ENCODE results near the gene BCAS3. TPM values are rescaled to one million over a fixed set of nuclear protein-coding genes. Genes with fewer than 3 reads are reported as not detected.

The BCAS3 gene
- total and polyA plus RNA-seq, 4 donors = 5.8 to 24.6 (median 10.1) TPM

DNA sequence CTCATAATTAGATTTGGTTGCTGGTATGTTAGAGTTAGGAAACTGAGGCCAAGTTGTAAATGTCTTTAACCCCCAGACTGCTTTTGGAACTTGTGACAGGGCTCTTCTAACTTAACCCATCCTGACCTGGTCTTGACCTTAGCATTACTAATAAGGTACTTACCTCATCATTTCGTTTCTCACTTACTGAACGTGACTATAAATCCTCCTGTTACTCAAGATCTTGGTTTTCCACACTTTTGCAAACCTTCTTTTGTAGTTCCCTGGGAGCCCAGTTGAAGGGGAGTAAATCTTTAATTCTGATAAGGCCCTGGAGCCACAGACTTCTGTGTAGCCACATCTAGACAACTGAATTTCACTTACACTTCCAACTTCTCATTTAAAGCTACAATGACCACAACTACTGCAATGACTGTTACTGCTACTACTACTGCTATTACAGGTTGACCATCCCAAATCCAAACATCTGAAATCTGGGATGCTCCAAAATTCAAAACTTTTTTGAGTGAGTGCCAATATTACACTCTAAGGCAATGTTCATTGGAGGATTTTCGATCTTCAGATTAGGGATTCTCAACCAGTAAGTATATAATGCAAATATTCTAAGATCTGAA is 473.1 kb downstream of the BCAS3 start (continued):
- TF ChIP-seq JUND (IDR thresholded peaks at IDR 0.05) = no peak

DNA sequence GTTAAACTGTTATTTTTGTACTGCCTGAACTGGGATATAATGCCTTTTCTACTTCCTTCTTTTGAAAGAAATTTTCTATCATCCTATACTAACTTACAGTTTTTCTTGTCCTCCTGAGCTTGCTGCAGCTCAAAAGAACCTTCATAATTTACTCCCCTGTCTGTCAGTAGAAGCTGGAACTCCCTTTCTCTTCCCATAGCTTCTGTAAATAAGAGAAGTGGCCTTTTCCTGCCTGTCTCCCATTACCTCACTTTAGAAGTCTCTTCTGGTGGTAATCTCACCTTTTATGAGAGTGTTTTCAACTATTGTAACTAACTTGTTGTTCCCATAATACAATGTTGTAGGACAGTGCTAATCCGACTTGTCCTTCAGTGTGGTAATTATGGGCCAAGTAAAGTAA is 475.2 kb downstream of the BCAS3 start:
- WGBS = 94% methylated on average over 1 of the region's 1 CpG
- no peak for DNase-seq (ENCODE audit: low spot score)
- no peak overlapping the region for H3K4me3 ChIP-seq (ENCODE audit: low read depth in 1 of 3, low read length in 3 of 3)

DNA sequence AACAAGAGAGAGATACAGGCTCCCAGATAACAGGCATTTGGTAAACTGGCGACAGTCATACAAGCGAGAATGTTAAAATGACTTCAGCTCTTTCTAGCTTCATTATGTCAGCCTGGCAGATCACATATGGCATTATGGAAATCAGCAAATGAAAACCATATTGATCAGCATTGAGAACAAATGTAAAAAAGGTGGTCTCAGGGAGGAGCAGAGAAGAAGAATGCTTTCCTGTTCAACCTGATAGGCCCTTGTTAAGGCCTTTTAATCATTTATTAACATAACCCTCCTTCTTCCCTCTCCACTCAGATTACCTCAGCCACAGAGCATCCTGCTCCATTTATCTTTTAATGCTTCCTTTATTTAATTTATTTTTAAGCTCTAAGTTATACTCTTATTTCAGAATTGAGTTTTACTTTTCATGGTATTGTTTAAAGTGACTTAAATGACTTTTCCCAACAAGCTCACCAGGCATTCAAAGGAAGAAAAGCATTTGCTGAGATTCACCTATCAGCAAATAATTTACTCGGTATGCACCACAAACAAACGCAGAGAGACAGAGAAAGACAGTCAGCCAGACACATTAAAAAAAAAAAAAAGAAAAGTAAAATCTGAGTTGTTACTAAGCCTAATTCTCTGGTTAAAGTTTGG is 478.1 kb downstream of the BCAS3 start:
- H3K9me3 ChIP-seq (ENCODE audit: control insufficient read depth in 4 of 4, low read length in 3 of 4) = no peaks in the 10 kb centered on the region
- H3K9ac ChIP-seq (ENCODE audit: low read depth in 1 of 2, low read length in 2 of 2) = no peak overlapping the region
- no peaks in the 10 kb centered on the region for H3K27me3 ChIP-seq (ENCODE audit: control insufficient read depth in 4 of 4, insufficient read depth in 4 of 4, low read length in 3 of 4)
- no peaks in the 10 kb centered on the region for H3K4me1 ChIP-seq (ENCODE audit: control insufficient read depth in 4 of 4, insufficient read depth in 4 of 4, low read length in 3 of 4)
- H3K4me3 ChIP-seq (ENCODE audit: low read depth in 1 of 3, low read length in 3 of 3) = no peak overlapping the region
- 88% methylated on average over 4 of the region's 4 CpGs for WGBS
- TF ChIP-seq GABPA (IDR thresholded peaks at IDR 0.05 in 1 of 2, conservative IDR thresholded peaks at IDR 0.05 in 1 of 2) (no peak), FOXA2 (IDR thresholded peaks at IDR 0.05) (no peak), YY1 (IDR thresholded peaks at IDR 0.05) (no peak), JUND (IDR thresholded peaks at IDR 0.05) (no peak), RXRA (IDR thresholded peaks at IDR 0.05) (no peak), NR2F2 (IDR thresholded peaks at IDR 0.05) (no peak), HNF4G (IDR thresholded peaks at IDR 0.05) (no peak), SP1 (IDR thresholded peaks at IDR 0.05) (no peak), RAD21 (IDR thresholded peaks at IDR 0.05) (no peak), HNF4A (conservative IDR thresholded peaks at IDR 0.05) (no peak), EGR1 (IDR thresholded peaks at IDR 0.05; ENCODE audit: low read depth in 2 of 2) (no peak), TAF1 (conservative IDR thresholded peaks at IDR 0.05) (no peak), FOXA1 (IDR thresholded peaks at IDR 0.05) (no peak)
- TF ChIP-seq, protein P1, sequence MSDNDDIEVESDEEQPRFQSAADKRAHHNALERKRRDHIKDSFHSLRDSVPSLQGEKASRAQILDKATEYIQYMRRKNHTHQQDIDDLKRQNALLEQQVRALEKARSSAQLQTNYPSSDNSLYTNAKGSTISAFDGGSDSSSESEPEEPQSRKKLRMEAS (IDR thresholded peaks at IDR 0.05) = no peak
- TF ChIP-seq, protein P2, sequence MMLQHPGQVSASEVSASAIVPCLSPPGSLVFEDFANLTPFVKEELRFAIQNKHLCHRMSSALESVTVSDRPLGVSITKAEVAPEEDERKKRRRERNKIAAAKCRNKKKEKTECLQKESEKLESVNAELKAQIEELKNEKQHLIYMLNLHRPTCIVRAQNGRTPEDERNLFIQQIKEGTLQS (IDR thresholded peaks at IDR 0.05) = no peak
- TF ChIP-seq, protein P3, sequence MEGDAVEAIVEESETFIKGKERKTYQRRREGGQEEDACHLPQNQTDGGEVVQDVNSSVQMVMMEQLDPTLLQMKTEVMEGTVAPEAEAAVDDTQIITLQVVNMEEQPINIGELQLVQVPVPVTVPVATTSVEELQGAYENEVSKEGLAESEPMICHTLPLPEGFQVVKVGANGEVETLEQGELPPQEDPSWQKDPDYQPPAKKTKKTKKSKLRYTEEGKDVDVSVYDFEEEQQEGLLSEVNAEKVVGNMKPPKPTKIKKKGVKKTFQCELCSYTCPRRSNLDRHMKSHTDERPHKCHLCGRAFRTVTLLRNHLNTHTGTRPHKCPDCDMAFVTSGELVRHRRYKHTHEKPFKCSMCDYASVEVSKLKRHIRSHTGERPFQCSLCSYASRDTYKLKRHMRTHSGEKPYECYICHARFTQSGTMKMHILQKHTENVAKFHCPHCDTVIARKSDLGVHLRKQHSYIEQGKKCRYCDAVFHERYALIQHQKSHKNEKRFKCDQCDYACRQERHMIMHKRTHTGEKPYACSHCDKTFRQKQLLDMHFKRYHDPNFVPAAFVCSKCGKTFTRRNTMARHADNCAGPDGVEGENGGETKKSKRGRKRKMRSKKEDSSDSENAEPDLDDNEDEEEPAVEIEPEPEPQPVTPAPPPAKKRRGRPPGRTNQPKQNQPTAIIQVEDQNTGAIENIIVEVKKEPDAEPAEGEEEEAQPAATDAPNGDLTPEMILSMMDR (IDR thresholded peaks at IDR 0.05; ENCODE audit: low read depth, low read length, missing input control) = no peak
- TF ChIP-seq, protein P4, sequence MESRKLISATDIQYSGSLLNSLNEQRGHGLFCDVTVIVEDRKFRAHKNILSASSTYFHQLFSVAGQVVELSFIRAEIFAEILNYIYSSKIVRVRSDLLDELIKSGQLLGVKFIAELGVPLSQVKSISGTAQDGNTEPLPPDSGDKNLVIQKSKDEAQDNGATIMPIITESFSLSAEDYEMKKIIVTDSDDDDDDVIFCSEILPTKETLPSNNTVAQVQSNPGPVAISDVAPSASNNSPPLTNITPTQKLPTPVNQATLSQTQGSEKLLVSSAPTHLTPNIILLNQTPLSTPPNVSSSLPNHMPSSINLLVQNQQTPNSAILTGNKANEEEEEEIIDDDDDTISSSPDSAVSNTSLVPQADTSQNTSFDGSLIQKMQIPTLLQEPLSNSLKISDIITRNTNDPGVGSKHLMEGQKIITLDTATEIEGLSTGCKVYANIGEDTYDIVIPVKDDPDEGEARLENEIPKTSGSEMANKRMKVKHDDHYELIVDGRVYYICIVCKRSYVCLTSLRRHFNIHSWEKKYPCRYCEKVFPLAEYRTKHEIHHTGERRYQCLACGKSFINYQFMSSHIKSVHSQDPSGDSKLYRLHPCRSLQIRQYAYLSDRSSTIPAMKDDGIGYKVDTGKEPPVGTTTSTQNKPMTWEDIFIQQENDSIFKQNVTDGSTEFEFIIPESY (IDR thresholded peaks at IDR 0.05) = no peak
- H3K27ac ChIP-seq (ENCODE audit: low read depth in 1 of 2, low read length in 2 of 2) = no peak overlapping the region
- H3K36me3 ChIP-seq (ENCODE audit: control insufficient read depth in 4 of 4, insufficient read depth in 3 of 4, low read depth in 1 of 4, low read length in 3 of 4) = no peaks in the 10 kb centered on the region
- DNase-seq (ENCODE audit: low spot score) = no peak

More for the DNA sequence above, 475.2 kb downstream of the BCAS3 start:
- H3K9me3 ChIP-seq (ENCODE audit: control insufficient read depth in 4 of 4, low read length in 3 of 4) = no peaks in the 10 kb centered on the region
- H3K27ac ChIP-seq (ENCODE audit: low read depth in 1 of 2, low read length in 2 of 2) = no peak overlapping the region
- no peaks in the 10 kb centered on the region for H3K27me3 ChIP-seq (ENCODE audit: control insufficient read depth in 4 of 4, insufficient read depth in 4 of 4, low read length in 3 of 4)
- TF ChIP-seq EGR1 (IDR thresholded peaks at IDR 0.05; ENCODE audit: low read depth in 2 of 2) = no peak
- no peak for TF ChIP-seq RXRA (IDR thresholded peaks at IDR 0.05)
- TF ChIP-seq FOXA1 (IDR thresholded peaks at IDR 0.05) = no peak
- TF ChIP-seq, protein P5, sequence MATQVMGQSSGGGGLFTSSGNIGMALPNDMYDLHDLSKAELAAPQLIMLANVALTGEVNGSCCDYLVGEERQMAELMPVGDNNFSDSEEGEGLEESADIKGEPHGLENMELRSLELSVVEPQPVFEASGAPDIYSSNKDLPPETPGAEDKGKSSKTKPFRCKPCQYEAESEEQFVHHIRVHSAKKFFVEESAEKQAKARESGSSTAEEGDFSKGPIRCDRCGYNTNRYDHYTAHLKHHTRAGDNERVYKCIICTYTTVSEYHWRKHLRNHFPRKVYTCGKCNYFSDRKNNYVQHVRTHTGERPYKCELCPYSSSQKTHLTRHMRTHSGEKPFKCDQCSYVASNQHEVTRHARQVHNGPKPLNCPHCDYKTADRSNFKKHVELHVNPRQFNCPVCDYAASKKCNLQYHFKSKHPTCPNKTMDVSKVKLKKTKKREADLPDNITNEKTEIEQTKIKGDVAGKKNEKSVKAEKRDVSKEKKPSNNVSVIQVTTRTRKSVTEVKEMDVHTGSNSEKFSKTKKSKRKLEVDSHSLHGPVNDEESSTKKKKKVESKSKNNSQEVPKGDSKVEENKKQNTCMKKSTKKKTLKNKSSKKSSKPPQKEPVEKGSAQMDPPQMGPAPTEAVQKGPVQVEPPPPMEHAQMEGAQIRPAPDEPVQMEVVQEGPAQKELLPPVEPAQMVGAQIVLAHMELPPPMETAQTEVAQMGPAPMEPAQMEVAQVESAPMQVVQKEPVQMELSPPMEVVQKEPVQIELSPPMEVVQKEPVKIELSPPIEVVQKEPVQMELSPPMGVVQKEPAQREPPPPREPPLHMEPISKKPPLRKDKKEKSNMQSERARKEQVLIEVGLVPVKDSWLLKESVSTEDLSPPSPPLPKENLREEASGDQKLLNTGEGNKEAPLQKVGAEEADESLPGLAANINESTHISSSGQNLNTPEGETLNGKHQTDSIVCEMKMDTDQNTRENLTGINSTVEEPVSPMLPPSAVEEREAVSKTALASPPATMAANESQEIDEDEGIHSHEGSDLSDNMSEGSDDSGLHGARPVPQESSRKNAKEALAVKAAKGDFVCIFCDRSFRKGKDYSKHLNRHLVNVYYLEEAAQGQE (IDR thresholded peaks at IDR 0.05) = no peak
- no peak overlapping the region for H3K9ac ChIP-seq (ENCODE audit: low read depth in 1 of 2, low read length in 2 of 2)
- no peaks in the 10 kb centered on the region for H3K36me3 ChIP-seq (ENCODE audit: control insufficient read depth in 4 of 4, insufficient read depth in 3 of 4, low read depth in 1 of 4, low read length in 3 of 4)
- no peaks in the 10 kb centered on the region for H3K4me1 ChIP-seq (ENCODE audit: control insufficient read depth in 4 of 4, insufficient read depth in 4 of 4, low read length in 3 of 4)
